Left kidney (tissue), 8 donors: ENCODE measurements around the gene APOBEC3C. TPM values are rescaled to one million over a fixed set of nuclear protein-coding genes. Genes with fewer than 3 reads are reported as not detected.
"Not testable (repeated sequence)": the region's sequence is repeated elsewhere in the genome, so short reads cannot be mapped to it uniquely, and the experiment has no call there.

ENCODE experiments used
- DNase-seq: peaks from one replicate; pipeline ENCODE4 v3.0.0-alpha.2; 2013
- long read RNA-seq, 8 donors: transcript quantifications; one replicate each; lab custom pipeline, GENCODE V29; 2026
- polyA plus RNA-seq: library from polyadenylated mRNA; unstranded; fragments of 120-200 nt; gene quantifications from one replicate; pipeline ENCODE4 v1.2.1, GENCODE V29; 2013; ENCODE audit not compliant: insufficient read length

Gene APOBEC3C
- polyA plus RNA-seq = 8.9 TPM
- long read RNA-seq, donor 1, partial matches to known transcripts = 20 of 24 reads
- long read RNA-seq, donor 1, other reads (novel, unspliced or antisense) = 0 of 24 reads
- long read RNA-seq, donor 2, partial matches to known transcripts = 0 of 4 reads
- long read RNA-seq, donor 2, other reads (novel, unspliced or antisense) = 0 of 4 reads
- long read RNA-seq, donor 3, partial matches to known transcripts = 0 of 4 reads
- long read RNA-seq, donor 3, other reads (novel, unspliced or antisense) = 0 of 4 reads
- long read RNA-seq, donor 4 = 0 reads
- long read RNA-seq, donor 5, transcript APOBEC3C-201 (4 exons, 2,818 nt) = major isoform, 5 of 7 reads
- long read RNA-seq, donor 5, partial matches to known transcripts = 0 of 7 reads
- long read RNA-seq, donor 5, other reads (novel, unspliced or antisense) = 0 of 7 reads
- long read RNA-seq, donor 6, transcript APOBEC3C-201 (4 exons, 2,818 nt) = major isoform, 9 of 25 reads
- long read RNA-seq, donor 6, partial matches to known transcripts = 15 of 25 reads
- long read RNA-seq, donor 6, other reads (novel, unspliced or antisense) = 0 of 25 reads
- long read RNA-seq, donor 7, transcript APOBEC3C-201 (4 exons, 2,818 nt) = major isoform, 8 of 15 reads
- long read RNA-seq, donor 7, partial matches to known transcripts = 7 of 15 reads
- long read RNA-seq, donor 7, other reads (novel, unspliced or antisense) = 0 of 15 reads
- long read RNA-seq, donor 8, partial matches to known transcripts = 0 of 5 reads
- long read RNA-seq, donor 8, other reads (novel, unspliced or antisense) = 0 of 5 reads

DNA sequence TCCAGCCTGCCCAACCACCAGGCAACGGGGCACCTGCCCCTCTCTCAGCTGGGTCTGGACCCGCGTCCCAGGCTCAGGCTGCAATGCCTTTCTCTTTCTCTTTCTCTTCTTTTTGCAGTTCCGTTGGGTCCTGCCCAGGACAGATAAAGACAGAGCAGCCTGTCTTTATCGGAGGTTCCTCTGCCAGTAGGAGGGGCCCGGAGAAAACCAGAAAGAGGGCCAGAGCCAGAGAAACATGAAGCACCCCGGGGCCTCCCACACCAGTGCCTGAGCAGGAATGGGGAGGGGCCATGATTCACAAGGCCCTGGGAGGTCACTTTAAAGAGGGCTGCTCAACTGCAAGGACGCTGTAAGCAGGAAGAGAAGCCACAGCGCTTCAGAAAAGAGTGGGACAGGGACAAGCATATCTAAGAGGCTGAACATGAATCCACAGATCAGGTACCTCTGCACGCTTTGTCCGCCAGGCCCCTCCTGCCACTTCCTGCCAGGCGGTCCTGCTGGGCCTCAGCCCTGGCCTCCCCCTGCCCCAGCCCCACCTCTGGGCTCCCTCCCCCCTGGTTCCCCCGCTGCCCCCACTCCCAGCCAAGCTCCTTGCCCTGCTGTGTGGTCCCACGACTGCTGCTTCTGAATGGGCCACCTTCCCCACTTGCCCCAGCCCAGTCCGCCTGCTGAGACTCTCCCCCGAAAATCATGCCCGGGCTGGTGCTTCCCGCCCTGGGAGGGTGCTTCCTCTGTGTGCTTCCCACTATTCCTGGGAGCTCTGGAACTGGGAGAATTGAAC, at the start of gene APOBEC3C:
TSS of gene APOBEC3C (plus strand) at position 316 of the 781 bp plus-strand sequence. CDS start at position 422, 106 bp downstream.
- DNase-seq = peak; percentile 47

DNA sequence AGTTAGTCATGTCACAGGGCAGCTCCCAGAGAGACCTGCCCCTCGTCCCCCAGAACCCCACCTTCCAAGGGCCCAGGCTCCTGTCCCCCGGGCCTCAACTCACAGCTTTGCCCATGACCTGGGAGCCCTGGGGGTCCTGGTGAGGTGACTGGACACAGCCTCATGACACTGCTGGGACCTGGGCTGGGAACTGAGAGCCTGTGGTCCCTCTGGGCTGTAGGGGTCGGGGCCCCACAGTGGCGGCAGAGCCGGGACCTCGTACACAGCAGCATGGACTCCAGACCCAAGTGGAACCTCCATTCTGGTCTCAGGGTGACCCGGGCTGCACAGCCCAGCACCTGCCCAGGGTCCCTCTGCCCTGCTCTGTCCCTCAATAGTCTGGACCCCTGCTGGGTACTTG, 49.8 kb upstream of the APOBEC3C start:
- no peak for DNase-seq

DNA sequence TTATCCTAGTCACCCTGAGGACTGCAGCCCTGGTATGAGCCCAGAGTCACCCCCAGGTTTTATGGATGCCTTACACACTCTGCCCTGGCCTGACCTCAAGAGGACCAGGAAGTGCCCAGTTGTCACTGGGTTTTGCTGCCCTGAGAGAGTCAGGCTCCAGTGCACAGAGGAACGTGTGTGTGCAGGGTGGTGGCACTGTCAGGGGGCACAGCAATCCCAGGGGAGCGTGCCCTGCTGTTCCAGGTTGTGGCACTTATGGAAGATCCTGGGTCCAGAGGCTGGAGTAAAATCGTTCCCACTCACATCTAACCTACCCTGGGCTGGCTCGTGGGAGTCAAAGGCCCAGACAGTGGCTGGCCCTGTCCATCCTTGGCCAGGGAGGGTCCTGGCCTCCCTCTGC, 49.1 kb upstream of the APOBEC3C start:
- no peak for DNase-seq

DNA sequence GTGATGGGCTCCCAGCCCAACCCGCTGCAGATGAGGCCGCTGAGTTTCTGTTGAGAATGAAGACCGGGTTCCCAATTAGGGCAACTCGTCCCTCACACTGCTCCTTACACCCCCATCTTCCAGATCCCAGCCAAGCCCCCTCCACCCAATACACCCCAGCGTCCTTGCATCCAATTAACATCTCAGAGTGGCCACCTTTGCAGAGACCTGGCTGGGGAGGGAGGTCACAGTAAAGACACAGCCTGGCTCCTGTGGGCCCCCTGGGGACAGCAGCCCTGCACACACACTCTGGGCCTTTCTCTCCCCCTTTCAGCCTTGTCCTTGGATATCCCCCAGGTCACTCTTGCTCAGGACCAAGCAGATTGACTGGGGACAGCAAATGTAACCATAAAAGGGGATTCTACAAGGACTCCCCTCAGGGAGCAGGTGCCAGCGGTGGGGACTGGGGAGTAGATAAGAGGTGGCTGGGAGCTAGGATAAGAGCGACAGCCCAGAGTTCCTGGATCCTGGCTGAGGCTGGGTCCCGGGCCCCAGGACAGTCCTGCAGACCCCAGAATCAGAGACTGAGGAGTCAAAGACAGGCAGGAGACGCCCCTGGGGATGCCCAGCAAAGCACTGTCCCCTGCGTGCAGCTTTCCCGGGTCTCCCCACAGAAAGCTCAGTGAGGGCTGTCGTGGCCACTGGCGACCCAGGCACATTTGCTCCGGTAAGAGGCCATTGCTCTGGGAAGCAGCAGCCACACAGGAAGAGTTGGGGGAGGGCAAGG, 48.3 kb upstream of the APOBEC3C start:
- no peak for DNase-seq

DNA sequence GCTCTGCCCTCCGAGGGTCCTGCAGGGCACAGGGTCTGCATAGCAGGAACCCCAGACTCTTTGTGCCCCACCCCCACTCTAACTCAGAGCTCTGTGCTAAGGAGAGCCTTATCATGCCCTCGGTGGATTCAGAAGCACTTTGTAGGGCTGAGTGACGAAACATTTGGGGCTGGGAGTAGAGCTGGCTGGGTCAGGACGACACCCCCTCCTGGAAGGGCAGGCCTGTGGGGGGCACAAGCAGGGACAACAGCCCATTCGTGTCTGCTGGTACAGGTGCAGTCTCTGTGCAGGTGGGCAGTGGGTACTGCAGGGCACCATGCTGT, 47.7 kb upstream of the APOBEC3C start:
- no peak for DNase-seq

DNA sequence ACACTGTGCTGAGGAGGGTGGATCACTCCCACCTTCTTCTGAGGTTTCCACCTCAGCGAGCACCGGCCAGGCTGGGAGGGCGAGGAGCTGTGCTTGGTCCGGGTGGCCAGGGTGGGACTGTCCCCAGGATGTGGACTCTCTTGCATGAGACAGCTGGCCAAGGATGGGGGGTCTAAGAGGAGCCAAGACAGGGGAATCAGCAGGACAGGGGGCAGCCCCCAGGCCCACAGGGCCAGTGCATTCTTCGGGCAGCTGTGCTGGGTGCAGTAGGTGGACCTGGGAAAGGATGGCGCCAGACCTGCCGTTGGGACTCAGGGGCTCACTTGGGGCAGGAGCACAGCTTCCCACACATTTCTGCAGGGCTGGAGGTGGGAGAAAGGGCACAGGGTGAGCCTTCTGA, 47.1 kb upstream of the APOBEC3C start:
- no peak for DNase-seq

DNA sequence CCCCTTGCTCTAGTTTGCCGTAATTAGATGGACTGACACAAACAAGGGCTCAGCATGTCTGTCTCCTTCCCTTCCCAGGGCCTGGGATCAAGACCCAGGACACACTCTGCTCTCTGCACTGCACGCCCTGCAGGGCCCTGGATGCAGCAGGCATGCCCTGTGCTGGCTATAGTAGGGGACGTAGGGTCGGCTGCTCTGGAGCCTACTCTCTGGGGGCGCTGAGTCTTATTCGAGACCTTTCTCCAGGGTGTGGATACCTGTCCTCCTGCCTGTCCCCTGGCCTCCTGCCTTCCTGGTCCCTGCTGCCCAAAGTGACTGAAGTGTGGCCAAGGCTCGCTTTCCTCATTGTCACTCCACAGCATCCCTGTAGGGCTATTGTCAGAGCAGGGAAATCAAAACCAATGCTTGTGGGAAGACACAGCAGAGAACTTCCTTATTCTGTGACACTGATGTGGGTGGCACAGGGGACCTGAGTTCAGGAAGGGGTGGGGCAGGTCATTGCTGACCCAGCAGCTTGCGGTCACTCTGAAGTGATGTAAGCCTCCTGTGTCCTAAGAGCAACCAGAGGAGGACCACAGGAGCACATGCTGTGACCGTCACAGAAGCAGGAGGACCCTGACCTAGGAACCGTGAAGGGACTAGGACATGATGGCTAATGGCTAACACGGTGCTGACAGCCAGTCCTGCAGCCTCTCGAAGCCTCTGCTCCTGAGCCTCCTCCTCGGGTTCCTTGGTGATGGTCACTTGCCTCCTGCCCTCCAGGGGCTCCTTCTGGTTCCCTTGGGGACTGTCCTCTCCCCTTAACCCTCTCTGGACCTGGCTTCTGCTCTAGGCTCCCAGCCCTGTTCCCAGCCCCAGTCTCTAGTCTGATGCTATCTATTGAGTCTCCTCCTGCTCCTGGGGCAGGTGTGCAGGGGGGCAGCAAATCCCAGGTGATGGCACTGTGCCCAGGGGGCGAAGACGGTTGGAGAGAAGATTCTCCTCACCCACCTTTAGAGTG, 46.3 kb upstream of the APOBEC3C start:
- no peak for DNase-seq

DNA sequence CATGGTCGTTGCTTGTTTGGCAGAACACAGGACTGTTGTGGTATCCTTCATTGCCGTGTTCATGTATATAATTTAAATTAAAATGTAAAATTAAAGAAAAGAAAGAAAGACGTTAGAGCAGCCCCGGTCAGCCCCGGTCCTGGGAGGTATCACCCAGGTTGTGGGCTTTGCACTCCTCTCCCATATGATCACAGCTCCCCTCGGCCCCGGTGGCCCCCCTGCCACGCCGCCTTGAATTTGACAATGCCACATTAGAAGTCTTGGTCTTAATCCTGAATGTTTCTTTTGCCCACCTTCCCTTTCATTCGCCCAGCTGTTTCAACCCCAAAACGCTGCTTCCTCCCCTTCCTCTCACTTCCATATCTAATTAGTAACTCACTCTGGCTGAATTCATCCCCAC, 45.3 kb upstream of the APOBEC3C start:
- DNase-seq = no peak

DNA sequence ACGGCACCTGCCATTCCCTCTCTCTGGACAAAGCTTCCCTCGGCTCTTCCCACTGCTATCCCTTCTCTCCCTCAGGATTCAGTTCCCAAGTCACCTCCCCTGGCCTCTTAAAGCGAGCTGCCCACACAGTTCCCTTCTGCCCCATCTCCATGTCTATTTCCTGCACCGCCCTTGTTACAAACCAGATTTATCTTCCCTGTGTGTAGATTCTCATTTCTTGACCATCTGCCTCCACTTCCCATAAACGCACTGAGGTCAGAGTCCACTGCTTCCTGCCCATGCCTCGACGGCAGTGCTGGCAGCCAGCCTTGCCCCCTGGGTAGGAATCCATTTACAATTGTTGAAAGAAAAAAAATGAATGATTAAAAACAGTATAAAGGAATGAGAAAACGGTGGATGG, 43.5 kb upstream of the APOBEC3C start:
- DNase-seq = no peak

DNA sequence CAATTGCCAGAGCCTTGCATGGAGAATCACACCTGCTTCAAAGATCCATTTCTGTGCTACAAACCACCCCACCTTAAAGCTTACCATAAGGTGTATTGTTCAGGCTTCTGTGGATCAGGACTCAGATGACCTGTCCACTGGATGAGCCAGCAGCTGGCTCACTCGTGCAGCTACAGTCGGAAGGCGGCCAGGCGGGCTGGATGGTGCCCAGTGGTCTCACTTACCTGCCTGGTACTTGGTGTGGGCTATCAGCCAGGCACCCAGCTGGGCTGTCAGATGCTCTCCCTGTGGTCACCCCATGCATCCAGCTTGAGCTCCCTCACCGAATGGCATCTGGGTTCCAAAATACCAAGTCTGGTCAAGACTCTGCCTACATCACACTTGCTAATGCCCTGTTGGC, 42.9 kb upstream of the APOBEC3C start:
- DNase-seq = no peak

DNA sequence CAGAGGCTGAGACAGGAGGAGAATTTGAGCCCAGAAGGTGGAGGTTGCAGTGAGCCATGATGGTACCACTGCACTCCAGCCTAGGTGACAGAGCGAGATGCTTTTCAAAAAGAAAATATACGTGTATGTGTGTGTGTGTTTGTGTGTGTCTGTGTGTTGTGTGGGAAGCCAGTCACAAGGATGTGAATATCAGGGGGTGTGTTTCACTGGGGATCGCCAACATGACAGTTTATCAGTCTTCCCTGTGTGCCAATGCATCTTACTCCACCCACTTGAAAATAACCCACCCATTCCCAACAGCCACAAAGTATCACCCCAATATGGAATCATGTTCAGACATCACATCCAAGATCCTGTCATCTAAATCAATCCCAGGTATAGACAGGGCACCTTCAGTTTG, 42.3 kb upstream of the APOBEC3C start:
- DNase-seq = no peak

DNA sequence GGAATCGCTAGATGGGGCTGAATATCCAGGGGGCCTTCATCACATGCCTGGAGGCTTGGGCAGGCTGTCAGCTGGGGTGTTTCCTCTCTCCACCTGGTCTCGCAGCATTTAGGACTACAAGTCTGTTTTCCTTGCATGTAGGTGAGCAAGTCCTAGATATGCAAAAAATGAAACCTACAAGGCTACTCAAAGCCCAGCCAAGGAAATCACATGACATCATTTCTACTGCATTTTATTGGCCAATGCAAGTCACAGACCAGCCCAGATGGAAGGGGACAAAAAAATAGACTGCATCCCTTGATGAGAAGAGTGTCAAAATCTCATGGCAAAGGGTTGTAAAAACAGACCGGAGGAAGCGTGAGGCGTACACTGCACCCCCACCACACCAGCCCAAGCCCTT, 41.5 kb upstream of the APOBEC3C start:
- DNase-seq = no peak

DNA sequence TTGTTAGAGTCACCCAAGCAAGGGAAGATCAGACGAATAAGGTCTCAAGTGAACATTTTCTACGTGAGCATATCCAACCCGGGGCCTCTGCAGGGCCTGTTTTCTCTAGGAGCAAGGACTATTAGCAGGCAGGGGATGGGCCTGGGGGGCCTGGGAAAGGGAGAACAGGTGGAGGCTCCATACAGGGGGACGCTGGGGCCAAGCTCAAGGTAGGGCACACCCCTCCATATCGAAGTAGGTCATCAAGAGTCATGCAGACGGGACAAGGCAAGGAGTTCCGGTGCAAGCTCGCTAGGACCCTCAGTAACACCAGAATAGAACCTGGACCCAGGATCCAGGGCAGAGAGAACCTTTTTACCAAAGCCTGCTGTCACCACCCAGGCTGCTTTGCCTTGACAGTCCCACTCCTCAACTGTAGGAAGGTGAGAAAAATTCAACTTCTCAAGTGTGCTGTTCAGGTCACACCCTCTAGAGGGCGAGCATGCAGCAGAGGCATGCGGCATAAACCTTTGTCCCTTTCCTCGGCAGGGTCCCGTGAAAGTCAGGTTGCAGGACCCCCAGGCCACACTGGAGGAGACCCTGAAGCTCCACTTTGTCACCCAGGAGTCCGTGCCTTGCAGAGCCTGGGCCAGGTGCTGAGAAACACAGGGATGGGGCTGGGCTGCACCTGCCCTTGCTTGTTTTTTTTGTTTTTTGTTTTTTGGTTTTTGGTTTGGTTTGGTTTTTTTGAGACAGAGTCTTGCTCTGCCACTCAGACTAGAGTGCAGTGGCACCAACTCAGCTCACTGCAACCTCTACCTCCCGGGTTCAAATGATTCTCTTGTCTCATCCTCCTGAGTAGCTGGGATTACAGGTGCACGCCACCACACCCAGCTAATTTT, 40.5 kb upstream of the APOBEC3C start:
- DNase-seq = no peak

DNA sequence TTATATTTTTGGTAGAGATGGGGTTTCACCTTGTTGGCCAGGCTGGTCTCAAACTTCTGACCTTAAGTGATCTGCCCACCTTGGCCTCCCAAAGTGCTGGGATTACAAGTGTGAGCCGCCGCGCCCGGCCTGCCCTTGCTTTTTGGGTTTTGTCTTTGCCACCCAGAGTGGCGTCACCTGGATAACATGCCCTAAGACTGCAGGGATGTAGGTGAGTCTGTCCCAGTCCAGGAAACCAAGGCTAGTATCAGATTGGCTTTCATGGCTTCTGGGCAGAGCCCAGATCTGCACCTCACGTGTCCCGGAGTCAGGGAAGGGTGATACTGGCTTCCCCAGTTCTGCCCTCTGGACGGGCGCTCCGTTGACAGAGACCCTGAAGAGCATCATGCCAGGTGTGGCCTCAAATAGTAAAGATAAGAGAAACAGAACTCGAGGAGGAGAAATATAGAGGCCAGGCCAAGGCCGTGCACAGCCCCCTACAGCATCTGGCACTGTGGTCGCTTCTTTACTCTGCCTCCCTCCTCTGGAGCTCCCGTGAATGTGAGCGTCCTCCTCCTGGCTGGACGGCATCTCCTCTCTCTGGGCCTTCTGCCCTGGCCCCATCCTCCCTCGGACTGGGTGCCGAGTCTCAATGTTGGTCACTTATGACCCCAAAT, 39.8 kb upstream of the APOBEC3C start:
- no peak for DNase-seq

DNA sequence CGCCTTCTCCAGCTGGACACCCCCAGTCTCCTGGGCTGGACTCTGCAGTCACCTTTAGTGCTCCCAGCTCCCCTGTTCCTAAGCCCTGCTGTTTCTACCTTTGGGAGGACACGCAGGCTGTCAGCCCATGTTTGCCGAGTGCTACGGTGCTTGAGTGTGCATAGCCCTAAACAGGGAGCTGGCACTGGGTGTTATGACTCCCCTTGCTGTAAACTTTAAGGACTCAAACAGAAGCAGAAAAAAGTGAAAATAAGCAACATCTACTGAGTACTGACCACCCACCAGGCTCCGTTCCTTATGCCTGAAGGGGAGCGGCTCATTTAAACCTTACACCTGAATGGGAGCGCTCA, 39.3 kb upstream of the APOBEC3C start:
- DNase-seq = no peak

DNA sequence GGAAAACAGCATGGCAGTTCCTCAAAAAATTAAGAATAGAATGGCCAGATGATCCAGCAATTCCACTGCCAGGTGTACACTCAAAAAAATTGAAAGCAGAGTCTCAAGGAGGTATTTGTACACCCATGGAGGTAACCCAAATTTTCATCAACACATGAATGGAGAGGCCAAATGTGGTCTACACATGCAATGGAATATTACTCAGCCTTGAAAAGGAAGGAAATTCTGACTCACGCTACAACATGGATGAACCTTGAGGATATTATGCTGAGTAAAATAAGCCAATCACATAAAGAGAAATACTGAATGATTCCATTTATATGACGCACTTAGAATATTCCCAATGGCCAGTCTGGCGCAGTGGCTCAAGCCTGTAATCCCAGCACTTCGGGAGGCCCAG, 36.8 kb upstream of the APOBEC3C start:
- not testable (repeated sequence) for DNase-seq

DNA sequence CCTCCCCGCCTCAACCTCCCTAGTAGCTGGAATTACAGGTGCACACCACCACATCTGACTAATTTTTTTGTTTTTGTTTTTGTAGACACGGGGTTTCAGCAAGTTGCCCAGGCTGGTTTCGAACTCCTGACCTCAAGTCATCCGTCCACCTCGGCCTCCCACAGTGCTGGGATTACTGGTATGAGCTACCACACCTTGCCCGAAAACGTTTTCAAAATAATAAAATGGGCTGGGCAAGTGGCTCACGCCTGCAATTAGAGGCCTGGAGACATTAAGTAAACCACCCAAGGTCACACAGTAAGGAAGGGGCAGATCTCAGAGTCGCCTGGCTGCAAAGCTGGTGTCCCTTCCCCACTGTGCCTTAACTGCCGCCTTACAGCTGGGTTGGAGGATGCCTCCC, 33.5 kb upstream of the APOBEC3C start:
- not testable (repeated sequence) for DNase-seq

DNA sequence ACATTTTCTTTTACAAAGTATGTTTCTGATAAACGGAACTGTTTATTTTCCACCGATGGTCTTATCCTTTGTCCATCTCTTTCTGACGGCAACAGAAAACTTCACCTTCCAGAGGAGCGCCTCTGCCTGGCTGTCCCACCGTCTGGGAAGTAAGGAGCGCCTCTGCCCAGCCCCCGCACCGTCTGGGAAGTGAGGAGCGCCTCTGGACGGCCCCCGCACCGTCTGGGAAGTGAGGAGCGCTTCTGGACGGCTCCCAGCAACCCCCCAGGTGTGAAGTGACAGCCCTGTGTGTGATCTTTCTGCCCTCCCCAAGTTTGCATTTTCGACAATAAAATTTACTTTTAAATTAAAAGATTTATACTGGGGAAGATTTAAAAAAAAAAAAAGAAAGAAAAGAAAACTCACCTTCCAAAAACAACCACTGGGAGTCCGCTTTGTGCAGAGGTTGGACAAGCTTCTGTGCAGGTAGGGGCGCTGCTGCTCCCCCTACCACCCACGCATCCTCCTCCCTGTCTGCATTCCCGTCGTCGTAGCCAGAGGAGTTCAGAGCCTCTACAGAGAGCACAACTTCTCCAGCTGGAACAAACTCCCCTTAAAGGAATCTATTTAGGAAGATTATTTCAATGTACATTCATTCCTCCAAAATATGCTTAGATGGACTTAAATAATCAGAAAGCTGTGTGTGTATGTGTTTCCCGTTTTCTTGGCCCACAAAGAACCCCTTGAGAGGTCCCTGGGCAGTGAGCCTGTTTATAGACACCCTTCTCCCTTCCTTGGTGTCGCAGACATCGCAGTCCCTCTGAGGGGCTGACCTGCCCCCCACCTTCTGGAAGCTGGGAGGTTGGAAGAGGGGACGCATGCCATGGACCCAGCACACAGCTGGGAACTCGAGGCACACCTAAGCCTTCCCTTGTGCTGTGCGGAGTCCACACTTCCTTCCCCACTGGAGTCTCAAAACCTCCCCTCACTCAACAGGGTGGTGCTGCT, 32.8 kb upstream of the APOBEC3C start:
- DNase-seq = peak; percentile 69
